ENCODE measurements around the gene CDON.
"Not testable (repeated sequence)": the region's sequence is repeated elsewhere in the genome, so short reads cannot be mapped to it uniquely, and the experiment has no call there.

CDON gene

GRCh38 chr11:125914601-125915000 lies 148.1 kb downstream of the CDON start:
- H3K4me1 Mint-ChIP-seq (ENCODE audit: low read depth); H3K9me3 Mint-ChIP-seq; H3K27ac Mint-ChIP-seq; H3K36me3 Mint-ChIP-seq (ENCODE audit: low read depth); H3K4me3 Mint-ChIP-seq: not testable (repeated sequence)
- peaks cover 49% of the 10 kb centered on the region for H3K27me3 Mint-ChIP-seq

- no peak overlapping the region for H3K4me3 Mint-ChIP-seq
- H3K9me3 Mint-ChIP-seq: no peaks in the 10 kb centered on the region
- peaks cover 52% of the 10 kb centered on the region for H3K27me3 Mint-ChIP-seq
- H3K27ac Mint-ChIP-seq: no peak overlapping the region
- no peaks in the 10 kb centered on the region for H3K36me3 Mint-ChIP-seq (ENCODE audit: low read depth)
- no peaks in the 10 kb centered on the region for H3K4me1 Mint-ChIP-seq (ENCODE audit: low read depth)
Measured at GRCh38 chr11:125910226-125910849, 152.3 kb downstream of the CDON start.

Measured in stimulated activated naive CD8-positive, alpha-beta T cell treated with anti-CD3 and anti-CD28 coated beads, Interleukin-15, Interleukin-2, amounts not matched to agents 100 ng/mL and 50 ng/mL, for 24 hours (primary cell).